ENCODE measurements around the gene PRKAA1.
"Not testable (repeated sequence)": the region's sequence is repeated elsewhere in the genome, so short reads cannot be mapped to it uniquely, and the experiment has no call there.

The PRKAA1 gene

GRCh38 chr5:40720069-40720468, 78.1 kb downstream of the PRKAA1 start:
- DNase-seq: no peak

GRCh38 chr5:40717281-40717680, 80.9 kb downstream of the PRKAA1 start:
- no peak for DNase-seq

- no peak for DNase-seq
Observed at GRCh38 chr5:40716590-40716989, 81.6 kb downstream of the PRKAA1 start.

GRCh38 chr5:40716000-40716399, 82.2 kb downstream of the PRKAA1 start:
- DNase-seq: no peak

- DNase-seq: no peak
Observed at GRCh38 chr5:40714001-40714400, 84.2 kb downstream of the PRKAA1 start.

- DNase-seq: not testable (repeated sequence)
Observed at GRCh38 chr5:40710575-40710974, 87.6 kb downstream of the PRKAA1 start.

Measured in stimulated activated CD4-positive, alpha-beta T cell treated with anti-CD3 and anti-CD28 coated beads, Interleukin-2, amount 100 ng/mL, for 24 hours (primary cell).